ENCODE measurements around the gene CS. TPM values are rescaled to one million over a fixed set of nuclear protein-coding genes. Genes with fewer than 3 reads are reported as not detected.
A peak's percentile ranks its signal among the peaks of the same experiment; 100 is the strongest.
"Not testable (repeated sequence)": the region's sequence is repeated elsewhere in the genome, so short reads cannot be mapped to it uniquely, and the experiment has no call there.

Gene CS
- total RNA-seq, 1 donor from 2014 or later = 779 TPM

- DNase-seq = no peak
- intact Hi-C loops (cut with DNase I) = no loop called here
- no peak for ATAC-seq (ENCODE audit: poor library complexity)
Observed at GRCh38 chr12:56326126-56326525, 26.0 kb upstream of the CS start.

- DNase-seq (no peak), ATAC-seq (ENCODE audit: poor library complexity) (no peak)
- intact Hi-C loops (cut with DNase I) = no loop called here
Observed at GRCh38 chr12:56324206-56324605, 24.1 kb upstream of the CS start.

GRCh38 chr12:56321610-56322009, 21.5 kb upstream of the CS start:
- ATAC-seq (ENCODE audit: poor library complexity); intact Hi-C loops (cut with DNase I); DNase-seq: not testable (repeated sequence)

GRCh38 chr12:56321027-56321426, 20.9 kb upstream of the CS start:
- ATAC-seq (ENCODE audit: poor library complexity) (no peak), DNase-seq (no peak)
- intact Hi-C loops (cut with DNase I) = no loop called here

- DNase-seq (no peak), ATAC-seq (ENCODE audit: poor library complexity) (no peak)
- intact Hi-C loops (cut with DNase I) = no loop called here
Observed at GRCh38 chr12:56317675-56318074, 17.5 kb upstream of the CS start.

- peak; percentile 97 for DNase-seq
- intact Hi-C loops (cut with DNase I) = no loop called here
Observed at GRCh38 chr12:56315622-56316473, 15.7 kb upstream of the CS start, which contains the start of gene CNPY2. Gene CNPY2 (minus strand): TSS chr12:56315988. CDS start chr12:56315217, 771 bp downstream.

GRCh38 chr12:56315249-56315621, 15.1 kb upstream of the CS start:
- DNase-seq (no peak), ATAC-seq (ENCODE audit: poor library complexity) (no peak)
- intact Hi-C loops (cut with DNase I) = no loop called here

More at GRCh38 chr12:56315622-56316473, 15.7 kb upstream of the CS start, which contains the start of gene CNPY2:
- peak; percentile 96 for ATAC-seq (ENCODE audit: poor library complexity)

GRCh38 chr12:56311003-56311402, 10.9 kb upstream of the CS start:
- ATAC-seq (ENCODE audit: poor library complexity) (no peak), DNase-seq (no peak)
- intact Hi-C loops (cut with DNase I) = no loop called here

GRCh38 chr12:56308714-56309113, 8.6 kb upstream of the CS start:
- ATAC-seq (ENCODE audit: poor library complexity) = no peak
- intact Hi-C loops (cut with DNase I) = no loop called here
- DNase-seq = no peak

- no peak for ATAC-seq (ENCODE audit: poor library complexity)
Observed at GRCh38 chr12:56307221-56307965, 7.3 kb upstream of the CS start.

GRCh38 chr12:56304872-56305590, 4.9 kb upstream of the CS start:
- intact Hi-C loops (cut with DNase I) = no loop called here
- ATAC-seq (ENCODE audit: poor library complexity) (no peak), DNase-seq (no peak)

More at GRCh38 chr12:56307221-56307965, 7.3 kb upstream of the CS start:
- intact Hi-C loops (cut with DNase I) = no loop called here
- DNase-seq = no peak

GRCh38 chr12:56304276-56304675, 4.1 kb upstream of the CS start:
- DNase-seq = no peak
- intact Hi-C loops (cut with DNase I) = no loop called here

GRCh38 chr12:56300644-56301464, 724 bp upstream of the CS start:
- DNase-seq (no peak), ATAC-seq (ENCODE audit: poor library complexity) (peak; percentile 28)
- intact Hi-C loops (cut with DNase I) = no loop called here

More at GRCh38 chr12:56304276-56304675, 4.1 kb upstream of the CS start:
- no peak for ATAC-seq (ENCODE audit: poor library complexity)

GRCh38 chr12:56299308-56299852, 750 bp downstream of the CS start:
- intact Hi-C loops (cut with DNase I) = no loop called here
- no peak for DNase-seq
- peak; percentile 7 for ATAC-seq (ENCODE audit: poor library complexity)

GRCh38 chr12:56298828-56299227, 1.3 kb downstream of the CS start:
- DNase-seq = no peak
- no peak for ATAC-seq (ENCODE audit: poor library complexity)
- intact Hi-C loops (cut with DNase I) = no loop called here

- intact Hi-C loops (cut with DNase I) = no loop called here
- no peak for DNase-seq
Observed at GRCh38 chr12:56297400-56297799, 2.7 kb downstream of the CS start.

GRCh38 chr12:56296295-56296694, 3.8 kb downstream of the CS start:
- no peak for ATAC-seq (ENCODE audit: poor library complexity)
- DNase-seq = no peak
- intact Hi-C loops (cut with DNase I) = no loop called here

More at GRCh38 chr12:56297400-56297799, 2.7 kb downstream of the CS start:
- ATAC-seq (ENCODE audit: poor library complexity) = no peak

- intact Hi-C loops (cut with DNase I) = no loop called here
- ATAC-seq (ENCODE audit: poor library complexity) (no peak), DNase-seq (no peak)
Observed at GRCh38 chr12:56293795-56294194, 6.3 kb downstream of the CS start.

All from Right ventricle myocardium superior (tissue), 1 donor.